IMR-90 (cell line): ENCODE results near the gene TTC7B. TPM values are rescaled to one million over a fixed set of nuclear protein-coding genes. Genes with fewer than 3 reads are reported as not detected.

Experiments
- ATAC-seq: fragments of 200-7000 bp; cut with Tn5 transposase; 2 replicates; pipeline ENCODE4 v1.9.1; 2020; ENCODE audit warnings: low read depth, mild to moderate bottlenecking, moderate library complexity
- BruUV-seq: library from RNA; stranded (reverse); fragments of 400-500 nt; replicated peaks from 2 replicates; lab custom pipeline; 2021; lab: Mats Ljungman, UMichigan
- CTCF ChIA-PET: fragments of 300-600 bp; formaldehyde crosslinking; extraction: SDS; loops from one replicate; lab custom pipeline; 2021; ENCODE audit warnings: antibody characterized with exemption; lab: Yijun Ruan, JAX
- POLR2A ChIA-PET: fragments of 300-600 bp; sonication (Branson Sonifier 250); formaldehyde crosslinking; loops from one replicate; lab custom pipeline; 2022; ENCODE audit warnings: antibody characterized with exemption; ENCODE audit not compliant: unreplicated experiment; lab: Charles Lee
- DNase-seq: peaks from one replicate; pipeline ENCODE4 v3.0.0; 2013
- H2AFZ ChIP-seq: replicated peaks from 2 replicates; pipeline ENCODE3; 2013; ENCODE audit warnings: low read length, mild to moderate bottlenecking; ENCODE audit not compliant: poor library complexity
- H2AK5ac ChIP-seq: 2 replicates; pipeline ENCODE4 v1.6.1; 2013; ENCODE audit warnings: low read depth, low read length, inconsistent platforms
- H2AK9ac ChIP-seq: replicated peaks from 2 replicates; pipeline ENCODE3; 2013; ENCODE audit warnings: mild to moderate bottlenecking, low read depth, low read length, moderate library complexity; ENCODE audit not compliant: poor library complexity
- H2BK120ac ChIP-seq: 2 replicates; pipeline ENCODE4 v1.6.1; 2013; ENCODE audit warnings: low read depth, low read length, inconsistent platforms
- H2BK15ac ChIP-seq: 3 replicates; pipeline ENCODE4 v1.6.1; 2013; ENCODE audit warnings: low read depth, low read length, inconsistent platforms
- H2BK20ac ChIP-seq: 2 replicates; pipeline ENCODE4 v1.6.1; 2013; ENCODE audit warnings: low read depth, mild to moderate bottlenecking, inconsistent platforms, low read length, moderate library complexity
- H2BK5ac ChIP-seq: 2 replicates; pipeline ENCODE4 v1.6.1; 2013; ENCODE audit warnings: mild to moderate bottlenecking, low read depth, low read length, inconsistent platforms; ENCODE audit not compliant: poor library complexity, severe bottlenecking
- H3K14ac ChIP-seq: replicated peaks from 2 replicates; pipeline ENCODE4 v1.6.1; 2013; ENCODE audit warnings: low read depth, low read length, inconsistent platforms
- H3K18ac ChIP-seq: 2 replicates; pipeline ENCODE4 v1.6.1; 2013; ENCODE audit warnings: low read depth, low read length, control low read depth
- H3K23ac ChIP-seq: 2 replicates; pipeline ENCODE4 v1.6.1; 2013; ENCODE audit warnings: low read depth, low read length, inconsistent platforms
- H3K27ac ChIP-seq: 2 replicates; pipeline ENCODE4 v1.5.1; 2013; ENCODE audit warnings: mild to moderate bottlenecking, control low read depth, low read length; ENCODE audit not compliant: insufficient read depth
- H3K27me3 ChIP-seq: 2 replicates; pipeline ENCODE4 v1.6.1; 2013; ENCODE audit warnings: low read length; ENCODE audit not compliant: control insufficient read depth, insufficient read depth
- H3K36me3 ChIP-seq: 2 replicates; pipeline ENCODE4 v1.6.1; 2013; ENCODE audit warnings: low read length, mixed read lengths; ENCODE audit not compliant: control insufficient read depth, insufficient read depth
- H3K4ac ChIP-seq: 2 replicates; pipeline ENCODE4 v1.6.1; 2013; ENCODE audit warnings: low read depth, low read length, inconsistent platforms
- H3K4me1 ChIP-seq: 2 replicates; pipeline ENCODE4 v1.6.1; 2013; ENCODE audit warnings: low read length, mixed read lengths; ENCODE audit not compliant: control insufficient read depth, insufficient read depth
- H3K4me2 ChIP-seq: 2 replicates; pipeline ENCODE4 v1.6.1; 2013; ENCODE audit warnings: low read depth, mild to moderate bottlenecking, control low read depth, low read length, moderate library complexity
- H3K4me3 ChIP-seq: 2 replicates; pipeline ENCODE4 v1.5.1; 2013; ENCODE audit warnings: low read depth, mild to moderate bottlenecking, control low read depth, low read length, moderate library complexity; ENCODE audit not compliant: insufficient read depth
- H3K56ac ChIP-seq: 2 replicates; pipeline ENCODE4 v1.6.1; 2013; ENCODE audit warnings: low read length, inconsistent platforms; ENCODE audit not compliant: insufficient read depth; ENCODE audit errors: extremely low read depth
- H3K79me1 ChIP-seq, 2 experiments: 2 replicates each; pipeline ENCODE4 v1.6.1; 2013; ENCODE audit warnings: low read length in 2 of 2, inconsistent platforms in 1 of 2, low read depth in 1 of 2
- H3K9ac ChIP-seq: 2 replicates; pipeline ENCODE4 v1.6.1; 2013; ENCODE audit warnings: low read depth, low read length, control low read depth
- H3K9me1 ChIP-seq: 2 replicates; pipeline ENCODE4 v1.6.1; 2013; ENCODE audit warnings: low read length, inconsistent platforms; ENCODE audit not compliant: insufficient read depth
- H3K9me3 ChIP-seq: 2 replicates; pipeline ENCODE4 v1.6.1; 2013; ENCODE audit warnings: low read length; ENCODE audit not compliant: control insufficient read depth, insufficient read depth
- H4K20me1 ChIP-seq: 2 replicates; pipeline ENCODE4 v1.6.1; 2013; ENCODE audit warnings: low read length, inconsistent platforms; ENCODE audit not compliant: insufficient read depth
- H4K5ac ChIP-seq: 2 replicates; pipeline ENCODE4 v1.6.1; 2013; ENCODE audit warnings: mild to moderate bottlenecking, low read depth, low read length, control low read depth
- H4K8ac ChIP-seq, 2 experiments: 2 replicates each; pipeline ENCODE4 v1.6.1; 2013; ENCODE audit warnings: low read depth in 2 of 2, low read length in 2 of 2, control low read depth in 1 of 2, inconsistent platforms in 1 of 2
- H4K91ac ChIP-seq: 2 replicates; pipeline ENCODE4 v1.6.1; 2013; ENCODE audit warnings: low read depth, low read length, inconsistent platforms; ENCODE audit not compliant: insufficient read depth
- CHD1 ChIP-seq: IDR thresholded peaks from 2 replicates; pipeline ENCODE4 v1.6.1; 2012; ENCODE audit warnings: low read depth, low read length, improper control_type of control experiment
- FOS ChIP-seq: fragments of 150-350 bp; IDR thresholded peaks from 2 replicates; pipeline ENCODE4 v1.6.1; 2016; ENCODE audit warnings: low read depth, low read length
- MAFK ChIP-seq: IDR thresholded peaks from 2 replicates; pipeline ENCODE4 v1.6.1; 2012; ENCODE audit warnings: low read depth, low read length, improper control_type of control experiment
- POLR2A ChIP-seq: IDR thresholded peaks from 2 replicates; pipeline ENCODE4 v1.6.1; 2012; ENCODE audit warnings: mild to moderate bottlenecking, low read depth, low read length
- RCOR1 ChIP-seq: IDR thresholded peaks from 2 replicates; pipeline ENCODE4 v1.6.1; 2012; ENCODE audit warnings: mild to moderate bottlenecking, low read length, improper control_type of control experiment; ENCODE audit not compliant: insufficient replicate concordance
- RFX5 ChIP-seq: IDR thresholded peaks from 2 replicates; pipeline ENCODE4 v1.8.0; 2012; ENCODE audit warnings: low read depth, mild to moderate bottlenecking, low read length, moderate library complexity
- SMC3 ChIP-seq: fragments of 150-350 bp; IDR thresholded peaks from 2 replicates; pipeline ENCODE4 v1.6.1; 2016; ENCODE audit warnings: low read depth, mild to moderate bottlenecking, antibody characterized with exemption, low read length, moderate library complexity
- WGBS, 2 experiments: methylation state at CpG; one replicate each; pipeline versions ENCODE4 v1.1.5 to v1.1.7; 2013; ENCODE audit warnings: missing lambda C conversion rate in 2 of 2; ENCODE audit not compliant: insufficient read length in 1 of 2; ENCODE audit errors: extremely low coverage in 2 of 2; 5-methylcytosine and 5-hydroxymethylcytosine counted together
- dilution Hi-C: fragments of 300-500 bp; cut with HindIII; formaldehyde crosslinking; loops from one replicate; pipeline ENCODE4 v1.14.3; 2018; ENCODE audit warnings: low sequenced_read_pairs; ENCODE audit not compliant: unreplicated experiment
- in situ Hi-C: fragments of 300-500 bp; cut with MboI; formaldehyde crosslinking; loops from 3 replicates; pipeline ENCODE4 v1.14.3; 2019; ENCODE audit warnings: low sequenced_read_pairs, inconsistent platforms, mixed read lengths
- intact Hi-C: fragments of 100-400 bp; cut with micrococcal nuclease; formaldehyde crosslinking; loops from 2 replicates; pipeline ENCODE4 v1.10.0; 2022
- polyA plus RNA-seq, 3 experiments: library from polyadenylated mRNA; depleted of rRNA; stranded (reverse); fragments of >200 nt; gene quantifications; 2 replicates each; pipeline ENCODE4 v1.2.3, GENCODE V29; 2012; ENCODE audit warnings: low replicate concordance in 1 of 3
- total RNA-seq: library from RNA; depleted of rRNA; stranded (reverse); fragments of >200 nt; gene quantifications from 2 replicates; pipeline ENCODE4 v1.2.3, GENCODE V29; 2012
- TF ChIP-seq, protein P1 (sequence below): conservative IDR thresholded peaks from 2 replicates; pipeline ENCODE4 v1.5.1; 2012; ENCODE audit warnings: mild to moderate bottlenecking, low read depth, low read length, improper control_type of control experiment
- TF ChIP-seq, protein P2 (sequence below): fragments of 150-350 bp; IDR thresholded peaks from 2 replicates; pipeline ENCODE4 v1.6.1; 2017; ENCODE audit warnings: mild to moderate bottlenecking, antibody characterized with exemption, low read length, low read depth

Gene TTC7B
- total and polyA plus RNA-seq, 2 of the 4 experiments (the other 2 are of a cell fraction) = 18.1 to 35.3 TPM

- H3K9me1 ChIP-seq = 0 out of 2 replicates have a peak, but pooled peaks cover 5% of the 10 kb centered on the region
- no peaks in the 10 kb centered on the region for H4K20me1 ChIP-seq
- in situ Hi-C loops = no loop called here
- H4K91ac ChIP-seq = no peak overlapping the region
- H2AK5ac ChIP-seq = no peak overlapping the region
- no peak overlapping the region for H4K5ac ChIP-seq
- no peak overlapping the region for H4K8ac ChIP-seq
- no peak for DNase-seq
- ChIA-PET CTCF (no interaction called here), POLR2A (no interaction called here)
- H2BK20ac ChIP-seq = peak overlapping the region; percentile 6; the same call in 1 of the 2 replicates
- no peak overlapping the region for H3K4ac ChIP-seq
- H3K27ac ChIP-seq = no peak overlapping the region
- no peak overlapping the region for H2AK9ac ChIP-seq
- no peak overlapping the region for H2BK15ac ChIP-seq
- H2AFZ ChIP-seq = no peak overlapping the region
- H3K56ac ChIP-seq = no peak overlapping the region
- no peaks in the 10 kb centered on the region for H3K9me3 ChIP-seq
- ATAC-seq = no peak
- no peak overlapping the region for H3K4me3 ChIP-seq
- H3K9ac ChIP-seq = no peak overlapping the region
- no peak overlapping the region for H3K14ac ChIP-seq
- H3K23ac ChIP-seq = no peak overlapping the region
- H2BK120ac ChIP-seq = 0 out of 2 replicates have a peak overlapping the region, but pooled peaks have one; percentile 30
- dilution Hi-C loops = no loop called here
- 0 out of 2 replicates have a peak, but pooled peaks cover 2% of the 10 kb centered on the region for H3K27me3 ChIP-seq
- WGBS, 2 experiments = no CpG with 5 or more reads among the region's 5 CpGs
- no peaks in the 10 kb centered on the region for H3K79me1 ChIP-seq
- H3K36me3 ChIP-seq = no peaks in the 10 kb centered on the region
- no peak for TF ChIP-seq MAFK
- no peak for TF ChIP-seq SMC3
- TF ChIP-seq RCOR1 = no peak
- no peak for TF ChIP-seq RFX5
- TF ChIP-seq FOS = no peak
- TF ChIP-seq, protein P1, sequence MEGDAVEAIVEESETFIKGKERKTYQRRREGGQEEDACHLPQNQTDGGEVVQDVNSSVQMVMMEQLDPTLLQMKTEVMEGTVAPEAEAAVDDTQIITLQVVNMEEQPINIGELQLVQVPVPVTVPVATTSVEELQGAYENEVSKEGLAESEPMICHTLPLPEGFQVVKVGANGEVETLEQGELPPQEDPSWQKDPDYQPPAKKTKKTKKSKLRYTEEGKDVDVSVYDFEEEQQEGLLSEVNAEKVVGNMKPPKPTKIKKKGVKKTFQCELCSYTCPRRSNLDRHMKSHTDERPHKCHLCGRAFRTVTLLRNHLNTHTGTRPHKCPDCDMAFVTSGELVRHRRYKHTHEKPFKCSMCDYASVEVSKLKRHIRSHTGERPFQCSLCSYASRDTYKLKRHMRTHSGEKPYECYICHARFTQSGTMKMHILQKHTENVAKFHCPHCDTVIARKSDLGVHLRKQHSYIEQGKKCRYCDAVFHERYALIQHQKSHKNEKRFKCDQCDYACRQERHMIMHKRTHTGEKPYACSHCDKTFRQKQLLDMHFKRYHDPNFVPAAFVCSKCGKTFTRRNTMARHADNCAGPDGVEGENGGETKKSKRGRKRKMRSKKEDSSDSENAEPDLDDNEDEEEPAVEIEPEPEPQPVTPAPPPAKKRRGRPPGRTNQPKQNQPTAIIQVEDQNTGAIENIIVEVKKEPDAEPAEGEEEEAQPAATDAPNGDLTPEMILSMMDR = no peak
- TF ChIP-seq, protein P2, sequence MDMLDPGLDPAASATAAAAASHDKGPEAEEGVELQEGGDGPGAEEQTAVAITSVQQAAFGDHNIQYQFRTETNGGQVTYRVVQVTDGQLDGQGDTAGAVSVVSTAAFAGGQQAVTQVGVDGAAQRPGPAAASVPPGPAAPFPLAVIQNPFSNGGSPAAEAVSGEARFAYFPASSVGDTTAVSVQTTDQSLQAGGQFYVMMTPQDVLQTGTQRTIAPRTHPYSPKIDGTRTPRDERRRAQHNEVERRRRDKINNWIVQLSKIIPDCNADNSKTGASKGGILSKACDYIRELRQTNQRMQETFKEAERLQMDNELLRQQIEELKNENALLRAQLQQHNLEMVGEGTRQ = no peak
- no peak for TF ChIP-seq CHD1
- TF ChIP-seq POLR2A = no peak
- intact Hi-C loops = no loop called here
- peak overlapping the region; percentile 28; the same call in 1 of the 2 replicates for H3K18ac ChIP-seq
- BruUV-seq = no TSS peak
- peak overlapping the region; percentile 39 for H2BK5ac ChIP-seq
- H3K4me1 ChIP-seq = no peaks in the 10 kb centered on the region
- no peak overlapping the region for H3K4me2 ChIP-seq
Observed at GRCh38 chr14:90851327-90852036, 35.3 kb upstream of the TTC7B start.
